HG02943 (cell line): ENCODE results near the gene BBC3.
"Not testable (repeated sequence)": the region's sequence is repeated elsewhere in the genome, so short reads cannot be mapped to it uniquely, and the experiment has no call there.

Experiments
- ATAC-seq: cut with Tn5 transposase; IDR thresholded peaks from one replicate; pipeline ENCODE4 v1.9.1; 2021; ENCODE audit warnings: mild to moderate bottlenecking, low read depth, moderate library complexity; ENCODE audit not compliant: unreplicated experiment

The BBC3 gene

GRCh38 chr19:47230921-47231214 lies at the start of gene BBC3:
Gene BBC3, minus strand, starts transcription at chr19:47231199. Its CDS starts 2,768 bp downstream, at chr19:47228431.
- ATAC-seq: no peak

GRCh38 chr19:47280183-47280797 lies 49.3 kb upstream of the BBC3 start:
- no peak for ATAC-seq

- ATAC-seq: not testable (repeated sequence)
Measured at GRCh38 chr19:47276513-47276912, 45.5 kb upstream of the BBC3 start.

GRCh38 chr19:47275791-47276461 lies 44.9 kb upstream of the BBC3 start:
- ATAC-seq: no peak

GRCh38 chr19:47274891-47275761 lies 44.1 kb upstream of the BBC3 start:
- ATAC-seq: peak; percentile 21

GRCh38 chr19:47274071-47274890 lies 43.3 kb upstream of the BBC3 start, which contains the start of gene INAFM1:
Gene INAFM1, plus strand, starts transcription at chr19:47274885. Its CDS starts 35 bp downstream, at chr19:47274920.
- peak; percentile 45 for ATAC-seq

- peak; percentile 52 for ATAC-seq
Measured at GRCh38 chr19:47273313-47274070, 42.5 kb upstream of the BBC3 start.

GRCh38 chr19:47272448-47273312 lies 41.7 kb upstream of the BBC3 start:
- ATAC-seq: no peak

GRCh38 chr19:47271949-47272348 lies 41.0 kb upstream of the BBC3 start:
- no peak for ATAC-seq

- no peak for ATAC-seq
Measured at GRCh38 chr19:47270408-47270807, 39.4 kb upstream of the BBC3 start.

- ATAC-seq: no peak
Measured at GRCh38 chr19:47269596-47269995, 38.6 kb upstream of the BBC3 start.

GRCh38 chr19:47268028-47268427 lies 37.0 kb upstream of the BBC3 start:
- ATAC-seq: no peak

GRCh38 chr19:47267350-47267759 lies 36.4 kb upstream of the BBC3 start:
- ATAC-seq: no peak

- no peak for ATAC-seq
Measured at GRCh38 chr19:47266401-47266941, 35.5 kb upstream of the BBC3 start.

- ATAC-seq: no peak
Measured at GRCh38 chr19:47264629-47265028, 33.6 kb upstream of the BBC3 start.

- peak; percentile 56 for ATAC-seq
Measured at GRCh38 chr19:47261946-47262793, 31.2 kb upstream of the BBC3 start.

GRCh38 chr19:47260476-47260875 lies 29.5 kb upstream of the BBC3 start:
- no peak for ATAC-seq
